Ishikawa (cell line): ENCODE data around the gene PCYT1A.

Experiments used
- CREB1 ChIP-seq: IDR thresholded peaks from 2 replicates; pipeline ENCODE4 v1.6.1; 2012; ENCODE audit warnings: low read depth
- EP300 ChIP-seq: IDR thresholded peaks from 2 replicates; pipeline ENCODE4 v1.6.1; 2012; ENCODE audit warnings: borderline replicate concordance
- NFIC ChIP-seq: IDR thresholded peaks from 2 replicates; pipeline ENCODE4 v1.6.1; 2012
- TAF1 ChIP-seq: IDR thresholded peaks from 2 replicates; pipeline ENCODE4 v1.6.1; 2012; ENCODE audit warnings: low read depth, mild to moderate bottlenecking
- TEAD4 ChIP-seq: IDR thresholded peaks from 2 replicates; pipeline ENCODE4 v1.6.1; 2012
- YY1 ChIP-seq: IDR thresholded peaks from 2 replicates; pipeline ENCODE4 v1.6.1; 2012; ENCODE audit warnings: low read depth
- ZBTB7A ChIP-seq: IDR thresholded peaks from 2 replicates; pipeline ENCODE4 v1.6.1; 2012; ENCODE audit warnings: low read depth

- no peak for TF ChIP-seq CREB1
- TF ChIP-seq YY1: no peak
- no peak for TF ChIP-seq EP300
- no peak for TF ChIP-seq TAF1
- TF ChIP-seq ZBTB7A: no peak
- no peak for TF ChIP-seq TEAD4
- no peak for TF ChIP-seq NFIC
Observed at GRCh38 chr3:196181127-196181546, 106.4 kb downstream of the PCYT1A start.
